ENCODE results near the gene SRP19. TPM values are rescaled to one million over a fixed set of nuclear protein-coding genes. Genes with fewer than 3 reads are reported as not detected.
"Not testable (repeated sequence)": the region's sequence is repeated elsewhere in the genome, so short reads cannot be mapped to it uniquely, and the experiment has no call there.

SRP19 gene
- total RNA-seq, 2 experiments from 2014 or later: 47.6 to 49.4 TPM

GRCh38 chr5:112895682-112896081, 34.6 kb downstream of the SRP19 start:
- POLR2A ChIA-PET: no interaction called here

GRCh38 chr5:112902561-112902960, 41.5 kb downstream of the SRP19 start:
- Mint-ChIP-seq H3K27me3 (no peaks in the 10 kb centered on the region), H3K9me3 (ENCODE audit: low read depth) (no peaks in the 10 kb centered on the region), H3K36me3 (ENCODE audit: low read depth) (peaks cover 19% of the 10 kb centered on the region), H3K27ac (no peak overlapping the region), H3K4me1 (no peaks in the 10 kb centered on the region), H3K4me3 (no peak overlapping the region)
- DNase-seq (no peak), ATAC-seq (no peak)
- POLR2A ChIA-PET: no interaction called here
- intact Hi-C loops (cut with DNase I, micrococcal nuclease): no loop called here
- CTCF ChIA-PET: interaction anchor here (0.6 to 0.7 kb wide), 3 partner anchors 10 to 636 kb away, joined by 3 to 4 read pairs (median 3); no protein-coding TSS in a partner anchor

More at GRCh38 chr5:112895682-112896081, 34.6 kb downstream of the SRP19 start:
- H3K27me3 Mint-ChIP-seq: no peaks in the 10 kb centered on the region
- no peak overlapping the region for H3K27ac Mint-ChIP-seq
- peaks cover 44% of the 10 kb centered on the region for H3K36me3 Mint-ChIP-seq (ENCODE audit: low read depth)
- DNase-seq (no peak), ATAC-seq (no peak)
- H3K9me3 Mint-ChIP-seq (ENCODE audit: low read depth): no peaks in the 10 kb centered on the region
- H3K4me3 Mint-ChIP-seq: no peak overlapping the region
- peaks cover 7% of the 10 kb centered on the region for H3K4me1 Mint-ChIP-seq
- CTCF ChIA-PET: interaction anchor here (1.0 to 1.4 kb wide), 4 partner anchors 17 to 28 kb away, joined by 3 to 5 read pairs (median 3); no protein-coding TSS in a partner anchor
- intact Hi-C loops (cut with DNase I, micrococcal nuclease): no loop called here

DNA sequence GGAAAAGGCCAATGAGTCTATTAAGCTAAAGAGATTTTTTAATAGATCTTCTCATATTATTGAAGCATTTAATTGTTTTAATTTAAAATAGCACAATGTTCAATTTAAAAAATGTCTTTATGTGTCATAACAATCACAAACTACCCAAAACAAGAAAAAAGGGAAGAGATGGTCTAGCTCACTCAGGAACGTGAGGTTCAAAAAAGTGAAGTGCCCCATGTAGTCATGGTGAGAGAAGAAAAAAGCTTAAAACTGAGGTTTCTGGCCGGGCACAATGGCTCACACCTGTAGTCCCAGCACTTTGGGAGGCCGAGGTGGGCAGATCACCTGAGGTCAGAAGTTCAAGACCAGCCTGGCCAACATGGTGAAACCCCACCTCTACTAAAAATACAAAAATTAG, 43.9 kb downstream of the SRP19 start:
- H3K4me1 Mint-ChIP-seq; H3K9me3 Mint-ChIP-seq (ENCODE audit: low read depth); intact Hi-C loops (cut with DNase I, micrococcal nuclease); H3K4me3 Mint-ChIP-seq; H3K27me3 Mint-ChIP-seq; ATAC-seq; H3K27ac Mint-ChIP-seq; DNase-seq: not testable (repeated sequence)
- peaks cover 15% of the 10 kb centered on the region for H3K36me3 Mint-ChIP-seq (ENCODE audit: low read depth)
- ChIA-PET CTCF (interaction anchor here (1.1 to 1.5 kb wide), 2 partner anchors 11 to 57 kb away, joined by 3 to 4 read pairs; no protein-coding TSS in a partner anchor), POLR2A (interaction anchor here (0.5 to 0.7 kb wide), 2 partner anchors 26 to 61 kb away, joined by 3 read pairs; no protein-coding TSS in a partner anchor)

- Mint-ChIP-seq H3K4me1 (peaks cover 6% of the 10 kb centered on the region), H3K27me3 (no peaks in the 10 kb centered on the region), H3K9me3 (ENCODE audit: low read depth) (no peaks in the 10 kb centered on the region), H3K4me3 (no peak overlapping the region), H3K27ac (no peak overlapping the region), H3K36me3 (ENCODE audit: low read depth) (peaks cover 17% of the 10 kb centered on the region)
- intact Hi-C loops (cut with DNase I, micrococcal nuclease): no loop called here
- POLR2A ChIA-PET: no interaction called here
- no peak for DNase-seq
- CTCF ChIA-PET: no interaction called here
- ATAC-seq: no peak
Measured at GRCh38 chr5:112906637-112907036, 45.5 kb downstream of the SRP19 start.

DNA sequence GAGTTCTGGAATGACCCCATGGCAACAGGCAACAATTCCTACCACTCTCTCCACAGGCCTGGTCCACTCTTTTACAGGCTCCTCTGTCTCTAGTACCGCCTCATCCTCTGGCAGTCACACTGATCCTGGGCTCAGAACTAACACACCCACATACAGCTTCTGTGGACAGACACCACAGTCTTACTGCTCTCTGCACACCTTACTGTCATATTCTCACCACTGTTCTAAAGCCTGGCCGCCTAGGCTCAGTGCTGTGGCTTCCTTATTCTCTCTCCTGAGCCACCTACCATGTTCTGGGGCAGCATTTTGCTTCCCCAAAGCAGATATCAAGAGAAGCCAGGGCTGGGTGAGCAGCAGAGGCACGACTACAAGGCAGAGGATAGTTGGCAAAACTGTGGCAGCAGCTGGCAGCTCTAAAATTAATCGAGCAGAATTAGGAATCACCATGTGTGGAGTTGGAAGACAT, 46.1 kb downstream of the SRP19 start:
- Mint-ChIP-seq H3K27ac (no peak overlapping the region), H3K27me3 (no peaks in the 10 kb centered on the region), H3K9me3 (ENCODE audit: low read depth) (no peaks in the 10 kb centered on the region), H3K4me1 (peaks cover 12% of the 10 kb centered on the region), H3K36me3 (ENCODE audit: low read depth) (peaks cover 17% of the 10 kb centered on the region), H3K4me3 (no peak overlapping the region)
- intact Hi-C loops (cut with DNase I, micrococcal nuclease): no loop called here
- POLR2A ChIA-PET: no interaction called here
- CTCF ChIA-PET: no interaction called here
- DNase-seq: no peak
- no peak for ATAC-seq

DNA sequence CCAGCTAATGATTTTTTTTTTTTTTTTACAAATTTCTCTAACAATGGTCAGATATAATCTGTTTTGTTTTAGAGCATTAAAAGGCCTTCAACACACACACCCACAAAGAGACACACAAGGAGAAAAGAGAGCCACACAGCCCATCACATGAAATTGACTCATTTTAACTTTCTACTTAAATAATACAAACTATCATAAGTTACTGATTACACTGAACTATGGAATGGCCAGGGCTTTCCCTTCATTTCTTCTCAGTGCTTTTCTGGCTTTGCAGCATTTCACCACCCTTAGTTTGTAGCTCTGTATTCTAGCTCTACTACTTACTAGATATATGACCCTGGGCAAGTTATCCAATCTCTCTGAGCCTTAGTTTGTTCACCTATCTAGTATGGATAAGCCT, 47.8 kb downstream of the SRP19 start:
- Mint-ChIP-seq H3K4me1 (peaks cover 21% of the 10 kb centered on the region), H3K27ac (no peak overlapping the region), H3K4me3 (no peak overlapping the region), H3K27me3 (no peaks in the 10 kb centered on the region), H3K36me3 (ENCODE audit: low read depth) (peaks cover 23% of the 10 kb centered on the region), H3K9me3 (ENCODE audit: low read depth) (no peaks in the 10 kb centered on the region)
- ChIA-PET CTCF (interaction anchor here (0.7 to 1.3 kb wide), 3 partner anchors 11 to 121 kb away, joined by 3 read pairs; no protein-coding TSS in a partner anchor), POLR2A (no interaction called here)
- DNase-seq: no peak
- intact Hi-C loops (cut with DNase I, micrococcal nuclease): no loop called here
- no peak for ATAC-seq

- Mint-ChIP-seq H3K36me3 (ENCODE audit: low read depth) (peaks cover 31% of the 10 kb centered on the region), H3K4me3 (no peak overlapping the region)
Measured at GRCh38 chr5:112910529-112910928, 49.4 kb downstream of the SRP19 start.

DNA sequence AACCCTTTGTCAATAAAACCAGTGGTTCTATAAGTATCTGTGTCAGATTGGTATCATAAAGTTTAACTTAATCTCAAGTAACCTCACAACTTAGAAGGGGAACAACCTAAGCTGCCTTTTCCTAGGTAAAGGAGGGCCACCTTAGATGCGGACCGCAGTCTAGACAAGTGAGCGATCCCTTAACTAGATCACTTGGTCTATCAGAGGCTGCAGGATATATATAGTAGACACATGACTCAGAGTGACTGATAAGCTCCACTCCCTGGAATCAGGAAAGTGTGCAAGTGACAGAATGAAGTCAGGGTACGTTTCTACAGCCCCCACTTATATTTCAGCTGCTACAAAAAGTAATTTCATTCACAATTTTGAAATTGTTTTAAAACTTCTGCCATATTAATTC, 53.5 kb downstream of the SRP19 start:
- Mint-ChIP-seq H3K9me3 (ENCODE audit: low read depth) (no peaks in the 10 kb centered on the region), H3K27me3 (no peaks in the 10 kb centered on the region), H3K4me3 (no peak overlapping the region), H3K27ac (no peak overlapping the region), H3K36me3 (ENCODE audit: low read depth) (peaks cover 61% of the 10 kb centered on the region), H3K4me1 (peaks cover 69% of the 10 kb centered on the region)
- ATAC-seq (peak; percentile 40), DNase-seq (no peak)
- ChIA-PET CTCF (interaction anchor here (0.5 kb wide), 1 partner anchor 17 kb away, joined by 4 read pairs; no protein-coding TSS in a partner anchor), POLR2A (no interaction called here)
- intact Hi-C loops (cut with DNase I, micrococcal nuclease): no loop called here

More at GRCh38 chr5:112910529-112910928, 49.4 kb downstream of the SRP19 start:
- Mint-ChIP-seq H3K4me1 (peaks cover 33% of the 10 kb centered on the region), H3K27ac (no peak overlapping the region), H3K27me3 (no peaks in the 10 kb centered on the region), H3K9me3 (ENCODE audit: low read depth) (no peaks in the 10 kb centered on the region)
- DNase-seq (no peak), ATAC-seq (no peak)
- POLR2A ChIA-PET: no interaction called here
- CTCF ChIA-PET: interaction anchor here (1.9 to 2.0 kb wide), 2 partner anchors 21 to 85 kb away, joined by 4 to 7 read pairs; no protein-coding TSS in a partner anchor
- intact Hi-C loops (cut with DNase I, micrococcal nuclease): no loop called here

DNA sequence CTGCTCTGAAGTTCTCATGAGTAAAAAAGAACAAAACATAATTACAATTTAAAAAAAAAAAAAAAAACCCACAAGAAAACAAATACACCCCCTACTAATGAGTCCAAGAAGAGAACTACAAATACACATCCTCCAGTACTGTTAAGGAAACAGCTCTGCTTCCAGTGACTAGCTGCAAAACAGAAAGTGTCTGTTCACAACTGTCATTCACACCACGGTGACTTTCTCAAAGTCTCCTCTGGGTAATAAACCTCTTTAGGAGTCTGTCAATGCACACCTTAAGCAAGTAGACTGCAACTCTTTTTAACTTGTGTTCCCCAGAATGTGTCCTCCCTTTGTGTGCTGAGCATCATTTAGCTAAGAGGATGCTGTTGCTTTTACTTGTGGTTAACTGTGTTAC, 54.7 kb downstream of the SRP19 start:
- peak; percentile 57 for ATAC-seq
- no peaks in the 10 kb centered on the region for H3K27me3 Mint-ChIP-seq
- no peak overlapping the region for H3K27ac Mint-ChIP-seq
- POLR2A ChIA-PET: no interaction called here
- H3K4me3 Mint-ChIP-seq: no peak overlapping the region
- peaks cover 56% of the 10 kb centered on the region for H3K36me3 Mint-ChIP-seq (ENCODE audit: low read depth)
- H3K9me3 Mint-ChIP-seq (ENCODE audit: low read depth): no peaks in the 10 kb centered on the region
- intact Hi-C loops (cut with DNase I, micrococcal nuclease): no loop called here
- DNase-seq: no peak
- CTCF ChIA-PET: interaction anchor here (0.9 to 1.6 kb wide), 4 partner anchors 9 to 81 kb away, joined by 3 to 4 read pairs (median 3); no protein-coding TSS in a partner anchor
- H3K4me1 Mint-ChIP-seq: peaks cover 79% of the 10 kb centered on the region

- peaks cover 54% of the 10 kb centered on the region for H3K36me3 Mint-ChIP-seq (ENCODE audit: low read depth)
- CTCF ChIA-PET: interaction anchor here (1.2 kb wide), 1 partner anchor 78 kb away, joined by 3 read pairs; no protein-coding TSS in a partner anchor
- intact Hi-C loops (cut with DNase I, micrococcal nuclease): no loop called here
- no peak overlapping the region for H3K4me3 Mint-ChIP-seq
- DNase-seq (peak; percentile 50), ATAC-seq (no peak)
- H3K27me3 Mint-ChIP-seq: no peaks in the 10 kb centered on the region
- no peak overlapping the region for H3K27ac Mint-ChIP-seq
- peaks cover 76% of the 10 kb centered on the region for H3K4me1 Mint-ChIP-seq
- POLR2A ChIA-PET: no interaction called here
- no peaks in the 10 kb centered on the region for H3K9me3 Mint-ChIP-seq (ENCODE audit: low read depth)
Measured at GRCh38 chr5:112917453-112917995, 56.4 kb downstream of the SRP19 start.

- CTCF ChIA-PET: interaction anchor here (1.2 kb wide), 1 partner anchor 77 kb away, joined by 3 read pairs; no protein-coding TSS in a partner anchor
Measured at GRCh38 chr5:112918136-112918535, 57.0 kb downstream of the SRP19 start.

GRCh38 chr5:112918679-112919078, 57.6 kb downstream of the SRP19 start:
- ATAC-seq (no peak), DNase-seq (no peak)
- no peaks in the 10 kb centered on the region for H3K27me3 Mint-ChIP-seq
- peaks cover 78% of the 10 kb centered on the region for H3K4me1 Mint-ChIP-seq
- ChIA-PET POLR2A (no interaction called here), CTCF (interaction anchor here (1.2 kb wide), 1 partner anchor 77 kb away, joined by 3 read pairs; no protein-coding TSS in a partner anchor)
- peaks cover 49% of the 10 kb centered on the region for H3K36me3 Mint-ChIP-seq (ENCODE audit: low read depth)
- intact Hi-C loops (cut with DNase I, micrococcal nuclease): no loop called here
- H3K4me3 Mint-ChIP-seq: no peak overlapping the region
- no peaks in the 10 kb centered on the region for H3K9me3 Mint-ChIP-seq (ENCODE audit: low read depth)
- H3K27ac Mint-ChIP-seq: no peak overlapping the region

More at GRCh38 chr5:112918136-112918535, 57.0 kb downstream of the SRP19 start:
- no peaks in the 10 kb centered on the region for H3K27me3 Mint-ChIP-seq
- no peak overlapping the region for H3K4me3 Mint-ChIP-seq
- no peak for DNase-seq
- no peaks in the 10 kb centered on the region for H3K9me3 Mint-ChIP-seq (ENCODE audit: low read depth)
- POLR2A ChIA-PET: no interaction called here
- intact Hi-C loops (cut with DNase I, micrococcal nuclease): no loop called here
- no peak for ATAC-seq
- peaks cover 76% of the 10 kb centered on the region for H3K4me1 Mint-ChIP-seq
- no peak overlapping the region for H3K27ac Mint-ChIP-seq
- peaks cover 50% of the 10 kb centered on the region for H3K36me3 Mint-ChIP-seq (ENCODE audit: low read depth)

All from activated CD4-positive, alpha-beta T cell treated with anti-CD3 and anti-CD28 coated beads for 36 hours (primary cell).